Right renal cortex interstitium (tissue), 3 donors: ENCODE results near the gene CES4A. TPM values are rescaled to one million over a fixed set of nuclear protein-coding genes. Genes with fewer than 3 reads are reported as not detected.
A peak's percentile ranks its signal among the peaks of the same experiment; 100 is the strongest.
"Not testable (repeated sequence)": the region's sequence is repeated elsewhere in the genome, so short reads cannot be mapped to it uniquely, and the experiment has no call there.

Experiments used
- DNase-seq, 3 donors: peaks; one replicate each; pipeline ENCODE4 v3.0.0-alpha.2; 2013; ENCODE audit warnings: low read depth in 3 of 3, low spot score in 2 of 3
- polyA plus RNA-seq, 3 donors: library from polyadenylated mRNA; unstranded; fragments of 120-200 nt; gene quantifications; one replicate each; pipeline ENCODE4 v1.2.1, GENCODE V29; 2013; ENCODE audit not compliant: insufficient read length in 3 of 3

The CES4A gene
- polyA plus RNA-seq, result 1 to 10 TPM; 6.1 to 6.8 (median 6.7) TPM

DNA sequence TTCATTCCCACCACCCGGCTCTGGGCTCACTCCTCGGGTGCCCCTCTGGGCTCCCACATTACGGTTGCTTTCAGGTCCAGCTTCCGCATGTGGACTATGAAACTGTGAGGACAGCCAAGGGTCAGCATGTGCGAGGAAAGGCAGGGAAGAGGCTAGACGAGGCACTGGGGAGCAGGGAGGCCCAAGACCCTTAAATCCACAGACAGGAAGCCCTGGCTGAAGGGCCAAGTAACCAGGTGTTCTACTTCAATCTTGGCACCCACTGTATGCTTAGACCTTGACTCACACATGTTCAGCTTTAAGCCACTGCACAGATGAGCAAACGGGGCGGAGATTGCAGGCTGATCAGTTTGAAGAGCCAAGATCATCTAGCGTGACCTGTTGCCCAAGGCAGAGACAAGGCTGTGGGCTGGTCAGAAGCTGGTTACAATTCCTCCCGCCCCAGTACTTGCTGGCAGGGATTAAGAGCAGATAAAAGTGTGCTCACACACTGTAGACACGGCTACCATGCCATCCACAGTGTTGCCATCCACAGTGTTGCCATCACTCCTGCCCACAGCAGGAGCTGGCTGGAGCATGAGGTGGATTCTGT lies at the start of gene CES4A:
CES4A (plus strand) TSS at position 393 of the 592 bp plus-strand sequence; CDS start at position 577, 184 bp downstream.
- no peak for DNase-seq

DNA sequence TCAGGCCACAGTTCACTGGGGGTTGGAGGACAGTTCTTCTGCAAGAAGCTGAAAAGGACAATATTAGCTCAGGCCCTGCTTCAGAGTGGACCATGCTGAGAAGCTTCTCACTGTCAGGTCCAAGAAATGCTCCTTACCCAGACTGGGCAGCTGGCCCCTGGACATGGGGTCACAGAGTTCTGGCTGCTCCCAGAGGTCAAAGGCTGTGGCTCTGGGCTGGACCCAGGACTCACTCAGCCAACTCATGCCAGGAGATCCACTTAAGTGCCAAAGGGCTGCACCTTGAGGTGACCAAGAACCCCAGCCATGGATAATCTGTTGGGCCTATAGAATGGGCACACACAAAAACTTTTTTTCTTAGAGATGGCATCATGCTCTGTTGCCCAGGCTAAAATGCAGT lies 49.0 kb upstream of the CES4A start:
- no peak for DNase-seq

DNA sequence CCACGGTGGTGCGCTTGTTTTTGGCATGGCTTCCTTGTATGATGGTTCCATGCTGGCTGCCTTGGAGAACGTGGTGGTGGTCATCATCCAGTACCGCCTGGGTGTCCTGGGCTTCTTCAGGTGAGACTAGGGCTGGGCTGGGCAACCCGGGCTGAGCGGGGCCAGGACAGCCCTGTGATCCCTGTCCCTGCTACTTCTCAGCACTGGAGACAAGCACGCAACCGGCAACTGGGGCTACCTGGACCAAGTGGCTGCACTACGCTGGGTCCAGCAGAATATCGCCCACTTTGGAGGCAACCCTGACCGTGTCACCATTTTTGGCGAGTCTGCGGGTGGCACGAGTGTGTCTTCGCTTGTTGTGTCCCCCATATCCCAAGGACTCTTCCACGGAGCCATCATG lies 48.2 kb upstream of the CES4A start:
- no peak for DNase-seq

DNA sequence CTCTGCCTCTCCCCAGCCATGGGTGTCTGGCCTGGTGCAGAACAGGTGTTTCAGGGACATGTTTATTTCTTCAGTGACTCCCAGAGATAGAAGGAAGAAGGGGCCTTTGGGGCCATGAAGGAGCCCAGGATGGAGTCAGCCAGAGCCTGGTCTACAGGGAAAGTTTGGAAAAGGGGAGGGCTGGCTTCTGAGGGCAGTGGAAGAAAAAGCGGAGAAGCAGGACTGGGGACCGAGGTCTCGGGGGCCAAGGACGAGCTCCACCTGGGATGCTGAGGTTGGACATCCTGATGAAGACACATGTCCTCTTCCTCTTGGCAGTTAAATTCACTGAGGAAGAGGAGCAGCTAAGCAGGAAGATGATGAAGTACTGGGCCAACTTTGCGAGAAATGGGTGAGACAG lies 45.4 kb upstream of the CES4A start:
- no peak for DNase-seq

DNA sequence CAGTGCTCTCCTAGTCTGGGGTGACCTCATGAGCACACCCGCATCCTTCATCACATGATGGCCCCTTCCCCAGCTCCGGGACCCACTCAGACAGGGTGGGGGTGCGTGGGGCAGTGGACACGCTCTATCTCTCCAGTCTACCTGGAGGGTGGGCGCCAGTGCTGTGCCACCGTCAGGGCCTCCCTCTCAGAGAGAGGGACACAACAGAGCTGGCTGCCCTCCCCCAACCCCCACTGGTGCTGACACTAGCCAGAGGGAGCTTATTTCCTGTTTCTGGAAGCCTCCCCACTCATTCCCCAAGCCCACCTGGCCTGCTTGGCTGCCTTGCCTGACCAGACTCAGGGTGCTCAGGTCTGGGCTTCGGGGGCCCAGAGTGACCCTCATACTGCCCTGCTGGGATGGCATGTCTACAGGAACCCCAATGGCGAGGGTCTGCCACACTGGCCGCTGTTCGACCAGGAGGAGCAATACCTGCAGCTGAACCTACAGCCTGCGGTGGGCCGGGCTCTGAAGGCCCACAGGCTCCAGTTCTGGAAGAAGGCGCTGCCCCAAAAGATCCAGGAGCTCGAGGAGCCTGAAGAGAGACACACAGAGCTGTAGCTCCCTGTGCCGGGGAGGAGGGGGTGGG lies 44.8 kb upstream of the CES4A start:
- DNase-seq, result no peak

DNA sequence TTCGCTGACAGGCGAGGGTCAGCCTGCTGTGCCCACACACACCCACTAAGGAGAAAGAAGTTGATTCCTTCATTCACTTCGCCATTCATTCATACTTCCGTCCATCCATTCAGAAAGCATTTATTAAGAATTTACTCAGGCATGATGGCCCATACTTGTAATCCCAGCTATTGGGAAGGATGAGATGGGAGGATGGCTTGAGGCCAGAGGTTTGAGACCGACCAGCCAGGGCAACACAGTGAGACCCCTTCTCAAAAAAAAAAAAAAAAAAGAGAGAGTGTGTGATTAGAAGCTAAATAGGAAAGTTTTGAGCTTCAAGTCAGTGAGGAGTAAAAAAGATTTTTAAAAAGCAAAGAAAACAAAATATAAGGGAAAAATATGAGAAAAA lies 44.3 kb upstream of the CES4A start:
- DNase-seq, result no peak

DNA sequence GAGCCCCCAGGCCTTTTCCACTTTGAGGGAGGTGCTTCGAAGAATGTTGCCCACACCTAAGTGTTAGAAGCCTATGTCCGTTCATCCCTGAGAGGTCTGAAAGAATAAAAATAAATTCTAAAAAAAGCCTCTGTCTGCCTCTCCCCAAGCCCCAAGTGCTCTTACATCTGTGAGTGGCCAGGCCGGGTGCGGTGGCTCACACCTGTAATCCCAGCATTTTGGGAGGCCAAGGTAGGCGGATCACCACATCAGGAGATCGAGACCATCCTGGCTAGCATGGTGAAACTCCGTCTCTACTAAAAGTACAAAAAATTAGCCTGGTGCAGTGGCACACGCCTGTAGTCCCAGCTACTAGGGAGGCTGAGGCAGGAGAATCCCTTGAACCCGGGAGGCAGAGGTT lies 43.4 kb upstream of the CES4A start:
- not testable (repeated sequence) for DNase-seq

DNA sequence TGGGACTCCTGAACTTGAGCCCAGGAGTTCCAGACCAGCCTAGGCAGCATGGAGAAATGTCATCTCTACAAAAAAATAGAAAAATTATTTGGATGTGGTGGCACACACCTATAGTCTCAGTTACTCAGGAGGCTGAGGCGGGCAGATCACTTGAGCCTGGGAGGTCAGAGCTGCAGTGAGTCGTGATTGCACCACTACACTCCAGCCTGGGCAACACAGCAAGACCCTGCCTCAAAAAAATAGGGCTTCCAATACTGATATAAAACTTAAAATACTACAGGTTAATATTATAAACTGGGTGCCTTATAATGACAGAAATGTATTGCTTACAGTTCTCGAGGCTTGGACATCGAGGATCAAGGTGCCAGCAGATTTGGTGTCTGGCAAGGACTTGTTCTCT lies 42.5 kb upstream of the CES4A start:
- DNase-seq, result no peak

DNA sequence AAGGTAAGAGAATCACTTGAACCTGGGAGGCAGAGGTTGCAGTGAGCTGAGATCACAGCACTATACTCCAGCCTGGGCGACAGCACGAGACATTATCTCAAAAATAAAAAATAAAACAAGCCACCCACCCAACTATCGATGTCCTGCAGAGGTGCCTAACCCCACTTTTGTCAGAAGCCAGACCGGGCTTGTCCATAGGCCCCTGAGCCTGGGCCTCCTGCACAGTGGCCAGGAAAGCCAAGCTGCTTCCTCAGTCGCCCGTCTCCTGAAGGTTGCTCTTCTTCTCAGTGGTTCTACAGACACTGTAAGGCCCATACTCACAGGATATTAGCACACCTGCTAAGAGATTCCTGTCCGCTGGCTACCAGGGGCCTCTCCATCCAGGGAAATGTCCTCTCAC lies 41.8 kb upstream of the CES4A start:
- DNase-seq, result no peak

DNA sequence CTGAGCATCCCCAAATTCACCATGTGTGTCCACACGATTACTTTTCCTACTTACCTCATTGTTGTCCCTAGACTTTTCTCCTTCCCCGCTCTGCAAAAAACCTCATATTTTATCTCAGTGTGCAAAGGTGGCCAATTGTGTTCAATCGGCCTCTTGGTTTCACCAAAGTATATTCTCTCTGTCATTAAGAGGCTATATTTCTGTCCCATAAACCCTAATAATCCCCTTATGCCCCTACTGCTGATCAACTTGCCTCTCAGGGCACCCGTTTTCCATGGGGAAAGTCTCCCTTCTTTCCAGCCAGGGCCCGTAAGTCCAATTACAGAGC lies 41.5 kb upstream of the CES4A start:
- DNase-seq, result no peak

DNA sequence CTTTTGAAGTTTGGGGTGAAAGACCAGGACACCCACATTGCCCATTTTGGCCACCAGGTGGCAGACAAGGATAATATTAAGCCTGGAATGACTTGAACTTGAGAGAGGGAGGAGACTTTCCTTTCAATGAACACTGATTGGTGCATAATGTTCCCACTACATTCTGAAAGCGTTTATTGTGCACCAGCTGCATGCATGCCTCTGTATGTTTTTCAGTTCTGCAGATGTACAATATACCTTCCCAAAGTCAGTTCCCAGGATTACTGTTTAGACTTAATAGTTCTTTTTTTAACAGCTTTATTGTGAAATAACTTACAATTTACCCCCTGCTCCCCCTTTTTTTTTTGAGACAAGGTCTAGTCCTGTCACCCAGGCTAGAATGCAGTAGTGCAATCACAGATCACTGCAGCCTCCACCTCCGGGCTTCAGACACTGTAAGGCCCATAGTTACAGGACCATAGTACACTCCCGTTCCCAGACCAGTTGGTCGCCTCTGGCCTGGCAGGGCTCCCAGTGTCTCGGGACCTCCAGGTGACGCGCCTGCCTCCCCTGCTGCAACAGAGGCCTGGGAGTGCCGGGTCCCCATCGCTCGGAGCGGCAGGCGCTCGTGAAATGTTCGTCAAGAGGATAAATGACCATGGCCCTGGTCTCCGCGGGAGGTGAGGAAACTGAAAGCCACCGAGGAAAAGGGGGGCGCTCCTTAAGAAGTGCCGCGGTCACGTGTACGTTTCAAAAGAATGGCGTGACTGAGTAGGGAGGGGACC lies 40.9 kb upstream of the CES4A start:
- peak; percentile 69 to 75 (median 74) for DNase-seq

DNA sequence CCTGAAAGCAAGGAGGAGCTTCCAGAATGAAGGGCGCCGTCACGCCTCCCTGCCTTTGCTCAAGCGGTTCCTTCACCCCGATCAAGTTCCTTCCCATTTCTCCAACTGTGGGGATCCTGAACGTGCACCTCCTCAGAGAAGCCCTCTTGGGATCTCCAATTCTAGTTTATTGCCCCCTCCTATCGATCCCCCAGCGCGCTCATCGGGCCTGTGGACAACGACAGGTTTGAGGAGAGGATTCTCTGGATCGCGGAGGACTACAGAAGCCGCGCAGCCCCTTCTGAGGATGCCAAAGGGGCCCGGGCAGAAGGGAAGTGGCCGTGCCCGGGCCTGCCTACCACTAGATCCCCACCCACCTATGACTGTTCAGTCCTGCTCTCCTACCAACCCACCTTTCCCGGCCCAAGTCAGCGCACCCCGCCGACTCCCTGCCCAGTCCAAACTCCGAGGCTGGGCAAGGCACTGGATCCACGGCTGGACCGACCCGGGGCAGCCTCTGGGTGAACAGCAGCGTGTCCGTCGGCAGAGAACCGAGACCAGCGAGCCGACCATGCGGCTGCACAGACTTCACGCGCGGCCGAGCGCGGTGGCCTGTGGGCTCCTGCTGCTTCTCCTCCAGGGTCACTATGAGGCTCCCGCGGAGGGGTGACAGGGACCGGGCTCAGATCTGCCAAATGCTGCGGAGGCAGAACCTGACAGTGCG lies 40.1 kb upstream of the CES4A start:
- DNase-seq, result no peak

DNA sequence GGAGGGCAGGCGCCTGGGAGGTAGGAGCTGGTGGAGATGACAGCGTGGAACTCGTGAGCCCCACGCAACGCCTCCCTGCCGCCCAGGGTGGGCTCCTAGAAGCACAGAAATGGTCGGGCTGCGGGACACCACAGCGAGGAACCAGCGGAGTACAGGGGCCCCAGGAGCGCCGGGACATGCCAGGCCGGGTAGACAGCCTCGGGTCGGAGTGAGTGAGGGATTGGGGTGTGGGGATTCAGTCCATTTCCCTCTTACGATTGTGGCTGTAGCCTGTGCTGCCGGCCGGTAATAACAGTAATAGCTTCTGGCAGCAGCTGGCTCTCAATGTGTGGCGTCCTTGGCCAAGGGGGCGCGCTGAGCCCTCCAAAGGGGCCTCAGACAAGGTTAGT lies 39.6 kb upstream of the CES4A start:
- DNase-seq, result no peak

DNA sequence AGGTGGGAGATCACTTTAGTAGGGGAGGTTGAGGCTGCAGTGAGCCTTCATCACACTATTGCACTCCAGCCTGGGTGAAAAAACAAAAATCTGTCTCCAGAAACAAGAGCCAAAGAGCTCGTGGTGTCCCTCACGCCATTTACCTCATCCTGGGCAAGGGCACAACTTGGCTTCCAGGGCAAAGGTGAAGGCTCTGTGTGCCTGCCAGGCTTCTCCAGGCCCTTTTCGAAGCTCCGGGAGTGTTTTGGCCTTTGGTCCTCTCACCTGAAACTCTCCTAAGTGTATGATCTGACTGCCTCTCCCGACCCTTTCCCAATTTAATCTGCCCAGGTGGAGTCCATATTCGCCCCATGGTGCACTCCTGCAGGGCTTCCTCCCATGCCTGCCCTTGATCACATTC lies 38.9 kb upstream of the CES4A start:
- DNase-seq, result no peak

DNA sequence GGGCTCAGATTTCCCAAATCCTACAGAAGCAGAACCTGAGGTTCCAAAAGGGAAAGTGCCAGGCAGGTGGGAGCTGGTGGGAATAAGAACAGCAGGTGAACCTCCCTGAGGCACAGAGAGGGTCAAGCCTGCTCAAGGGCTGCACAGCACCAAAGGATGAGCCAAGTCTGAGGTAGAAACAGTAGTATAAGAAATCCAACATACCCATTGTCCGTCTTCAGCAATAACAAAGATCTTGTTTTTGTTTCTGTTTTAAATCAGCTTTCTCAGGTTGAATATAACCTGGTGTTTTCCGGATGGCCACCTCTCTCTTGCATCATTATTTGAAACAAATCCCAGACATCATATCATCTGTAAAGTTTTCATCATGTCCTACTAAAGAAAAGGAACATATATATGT lies 38.0 kb upstream of the CES4A start:
- DNase-seq, result no peak

DNA sequence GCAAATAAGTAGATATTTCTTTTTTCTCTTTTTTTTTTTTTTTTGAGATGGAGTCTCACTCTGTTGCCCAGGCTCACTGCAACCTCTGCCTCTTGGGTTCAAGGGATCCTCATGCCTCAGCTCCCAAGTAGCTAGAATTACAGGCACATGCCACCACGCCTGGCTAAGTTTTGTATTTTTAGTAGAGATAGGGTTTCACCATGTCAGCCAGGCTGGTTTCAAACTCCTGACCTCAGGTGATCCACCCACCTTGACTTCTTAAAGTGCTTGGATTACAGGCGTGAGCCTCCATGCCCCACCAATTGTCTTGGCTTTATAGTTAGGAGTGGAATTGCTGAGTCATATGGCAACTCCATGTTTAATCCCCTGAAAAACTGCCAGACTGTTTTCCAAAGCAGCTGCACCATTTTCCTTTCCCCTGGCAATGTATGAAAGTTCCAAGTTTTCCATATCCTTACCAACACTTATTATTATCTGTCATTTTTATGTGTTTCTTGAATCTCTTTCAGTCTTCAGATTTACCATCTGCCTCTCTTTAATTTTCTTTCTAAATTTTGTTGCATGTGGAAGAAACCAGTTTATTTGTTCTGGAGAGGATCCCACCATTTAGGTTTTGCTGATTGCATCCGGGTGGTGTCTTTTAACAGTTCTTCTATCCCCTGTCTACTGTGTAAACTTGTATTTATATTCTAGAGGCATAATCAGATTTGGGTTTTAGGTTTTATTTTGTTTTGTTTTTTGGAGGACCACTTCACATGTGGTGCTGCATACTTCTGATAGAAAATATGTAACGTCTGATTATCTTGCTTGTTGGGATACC lies 37.2 kb upstream of the CES4A start:
- no peak for DNase-seq

DNA sequence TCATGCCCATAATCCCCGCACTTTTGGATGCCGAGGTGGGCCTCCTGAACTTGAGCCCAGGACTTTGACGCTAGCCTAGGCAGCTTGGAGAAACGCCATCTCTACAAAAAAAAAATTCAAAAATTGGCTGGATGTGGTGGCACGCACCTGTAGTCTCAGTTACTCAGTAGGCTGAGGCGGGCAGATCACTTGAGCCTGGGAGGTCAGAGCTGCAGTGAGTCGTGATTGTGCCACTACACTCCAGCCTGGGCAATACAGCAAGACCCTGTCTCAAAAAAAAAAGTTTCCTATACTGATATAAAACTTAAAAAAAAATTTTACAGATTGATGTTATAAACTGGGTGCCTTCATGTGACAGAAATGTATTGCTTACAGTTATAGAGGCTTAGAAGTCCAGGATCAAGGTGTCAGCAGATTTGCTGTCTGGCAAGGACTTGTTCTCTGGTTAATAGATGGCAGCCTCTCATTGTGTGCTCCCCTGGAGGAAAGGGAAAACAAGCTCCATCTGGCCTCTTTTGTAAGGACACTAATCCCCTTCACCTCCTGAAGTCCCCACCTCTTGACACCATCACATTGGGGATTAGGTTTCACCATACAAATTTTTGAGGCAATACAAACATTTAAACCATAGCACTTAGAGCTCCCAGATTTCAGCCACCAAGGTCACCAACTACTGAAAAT lies 35.8 kb upstream of the CES4A start:
- DNase-seq, result no peak

DNA sequence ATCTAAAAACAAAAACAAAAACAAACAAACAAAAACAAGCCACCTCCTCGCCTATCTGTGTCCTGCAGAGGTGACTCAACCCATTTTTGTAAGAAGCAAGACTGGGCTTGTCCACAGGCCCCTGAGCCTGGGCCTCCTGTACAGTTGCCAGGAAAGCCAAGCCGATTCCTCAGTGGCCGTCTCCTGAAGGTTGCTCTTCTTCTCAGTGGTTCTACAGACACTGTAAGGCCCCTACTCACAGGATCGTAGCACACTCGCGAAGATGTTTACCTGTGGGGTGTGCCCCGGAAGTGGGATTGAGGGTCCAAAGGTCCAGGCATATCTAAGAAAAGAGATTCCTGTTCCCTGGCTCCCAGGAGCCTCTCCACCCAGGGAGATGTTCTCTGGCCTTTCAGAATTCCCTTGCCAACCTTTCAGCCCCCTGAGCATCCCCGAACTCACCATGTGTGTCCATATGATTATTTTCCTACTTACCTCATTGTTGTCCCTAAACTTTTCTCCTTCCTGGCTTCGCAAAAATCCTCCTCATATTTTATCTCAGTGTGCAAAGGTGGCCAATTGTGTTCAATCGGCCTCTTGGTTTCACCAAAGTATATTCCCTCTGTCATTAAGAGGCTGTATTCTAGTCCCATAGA lies 34.8 kb upstream of the CES4A start:
- DNase-seq, result no peak

DNA sequence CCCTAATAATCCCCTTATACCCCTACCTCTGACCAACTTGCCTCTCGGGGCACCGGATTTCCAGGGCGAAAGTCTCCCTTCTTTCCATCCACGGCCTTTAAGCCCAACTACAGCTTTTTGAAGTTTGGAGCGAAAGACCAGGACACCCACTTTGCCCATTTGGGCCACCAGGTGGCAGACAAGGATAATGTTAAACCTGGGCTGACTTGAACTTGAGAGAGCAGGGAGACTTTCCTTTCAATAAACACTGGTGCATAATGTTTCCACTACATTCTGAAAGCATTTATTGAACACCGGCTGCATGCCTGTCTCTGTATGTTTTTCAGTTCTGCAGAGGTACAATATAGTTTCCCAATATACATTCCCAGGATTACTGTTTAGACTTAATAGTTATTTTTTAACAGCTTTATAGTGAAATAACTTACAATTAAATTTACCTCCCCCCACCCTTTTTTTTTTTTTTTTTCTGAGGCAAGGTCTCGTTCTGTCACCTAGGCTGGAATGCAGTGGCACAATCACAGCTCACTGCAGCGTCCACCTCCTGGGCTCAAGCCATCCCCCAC lies 34.2 kb upstream of the CES4A start:
- peak in 1 of 3 donors; percentile 48 for DNase-seq
